Loucy (cell line): ENCODE data around the gene DEXI.

Experiments
- H2AFZ ChIP-seq: fragments of 200-600 bp; sonication (generic); 2 replicates; pipeline ENCODE4 v1.6.0; 2016; ENCODE audit warnings: antibody characterized with exemption, mild to moderate bottlenecking, low read length, moderate library complexity
- H3F3A ChIP-seq: fragments of 200-600 bp; 2 replicates; pipeline ENCODE4 v1.6.0; 2016; ENCODE audit warnings: antibody characterized with exemption, low read depth, mild to moderate bottlenecking
- H3K27me3 ChIP-seq: fragments of 200-600 bp; sonication (generic); 2 replicates; pipeline ENCODE4 v1.6.1; 2014; ENCODE audit warnings: low read length, mild to moderate bottlenecking; ENCODE audit not compliant: insufficient read depth, poor library complexity, severe bottlenecking
- H3K36me3 ChIP-seq: fragments of 200-600 bp; sonication (generic); 2 replicates; pipeline ENCODE4 v1.6.1; 2016; ENCODE audit warnings: low read length; ENCODE audit not compliant: insufficient read depth
- H3K4me1 ChIP-seq: fragments of 200-600 bp; sonication (generic); 2 replicates; pipeline ENCODE4 v1.5.1; 2014; ENCODE audit warnings: low read length, mild to moderate bottlenecking; ENCODE audit not compliant: insufficient read depth, poor library complexity, severe bottlenecking
- H3K4me2 ChIP-seq: fragments of 200-600 bp; sonication (generic); 2 replicates; pipeline ENCODE4 v1.6.0; 2014; ENCODE audit warnings: antibody characterized with exemption, low read length, low read depth, mild to moderate bottlenecking; ENCODE audit not compliant: poor library complexity, severe bottlenecking
- H3K4me3 ChIP-seq: fragments of 200-600 bp; sonication (generic); 2 replicates; pipeline ENCODE4 v1.5.1; 2014; ENCODE audit warnings: low read length, mild to moderate bottlenecking, mixed read lengths; ENCODE audit not compliant: poor library complexity, severe bottlenecking
- H3K79me2 ChIP-seq: fragments of 200-600 bp; sonication (generic); 2 replicates; pipeline ENCODE4 v1.6.1; 2014; ENCODE audit warnings: low read length; ENCODE audit not compliant: insufficient read depth
- H3K9ac ChIP-seq: fragments of 200-600 bp; sonication (generic); 2 replicates; pipeline ENCODE4 v1.6.0; 2014; ENCODE audit warnings: mild to moderate bottlenecking, low read depth, low read length, moderate library complexity; ENCODE audit not compliant: poor library complexity, severe bottlenecking
- H3K9me2 ChIP-seq: fragments of 200-600 bp; sonication (generic); replicated peaks from 2 replicates; pipeline ENCODE4 v1.6.1; 2016; ENCODE audit warnings: low read depth, low read length, mixed read lengths
- H3K9me3 ChIP-seq: fragments of 200-600 bp; sonication (generic); 2 replicates; pipeline ENCODE4 v1.6.1; 2014; ENCODE audit warnings: mild to moderate bottlenecking, antibody characterized with exemption, low read length, low read depth; ENCODE audit not compliant: insufficient read depth
- H4K20me1 ChIP-seq: fragments of 200-600 bp; sonication (generic); 2 replicates; pipeline ENCODE4 v1.6.0; 2014; ENCODE audit warnings: antibody characterized with exemption, low read length, mild to moderate bottlenecking; ENCODE audit not compliant: insufficient read depth, poor library complexity, severe bottlenecking
- CTCF ChIP-seq: fragments of 200-600 bp; sonication (generic); conservative IDR thresholded peaks from 2 replicates; pipeline ENCODE4 v1.5.1; 2014; ENCODE audit warnings: mild to moderate bottlenecking, antibody characterized with exemption, low read length
- EZH2phosphoT487 ChIP-seq: fragments of 200-600 bp; IDR thresholded peaks from 2 replicates; pipeline ENCODE4 v1.6.1; 2018; ENCODE audit warnings: antibody characterized with exemption, mild to moderate bottlenecking, moderate library complexity, borderline replicate concordance

The DEXI gene

GRCh38 chr16:10941127-10941933 lies 938 bp downstream of the DEXI start:
- no peaks in the 10 kb centered on the region for H3K9me2 ChIP-seq
- no peak for TF ChIP-seq CTCF
- TF ChIP-seq EZH2phosphoT487 = no peak
- no peaks in the 10 kb centered on the region for H3K9me3 ChIP-seq
- H3K4me1 ChIP-seq = peaks cover 40% of the 10 kb centered on the region
- H3K4me2 ChIP-seq = peak overlapping the region; percentile 87
- peaks cover 2% of the 10 kb centered on the region; the same call in 1 of the 2 replicates for H3F3A ChIP-seq
- peaks cover 31% of the 10 kb centered on the region; the same call in 1 of the 2 replicates for H3K79me2 ChIP-seq
- H3K27me3 ChIP-seq = no peaks in the 10 kb centered on the region
- H4K20me1 ChIP-seq = peaks cover 11% of the 10 kb centered on the region
- peak overlapping the region; percentile 67 for H3K9ac ChIP-seq
- H2AFZ ChIP-seq = no peak overlapping the region
- no peaks in the 10 kb centered on the region for H3K36me3 ChIP-seq
- H3K4me3 ChIP-seq = peak overlapping the region; percentile 81

- Histone ChIP-seq H4K20me1 (peaks cover 12% of the 10 kb centered on the region), H3K27me3 (no peaks in the 10 kb centered on the region), H3K36me3 (no peaks in the 10 kb centered on the region), H3F3A (peaks cover 2% of the 10 kb centered on the region; the same call in 1 of the 2 replicates), H3K4me1 (peaks cover 40% of the 10 kb centered on the region), H3K9me3 (no peaks in the 10 kb centered on the region), H3K9me2 (no peaks in the 10 kb centered on the region), H3K9ac (peak overlapping the region; percentile 67), H3K79me2 (peaks cover 24% of the 10 kb centered on the region; the same call in 1 of the 2 replicates), H3K4me2 (peak overlapping the region; percentile 87), H2AFZ (no peak overlapping the region), H3K4me3 (peak overlapping the region; percentile 81)
- TF ChIP-seq CTCF (no peak), EZH2phosphoT487 (no peak)
Measured at GRCh38 chr16:10940501-10941079, 1.7 kb downstream of the DEXI start.

GRCh38 chr16:10939649-10940234 lies 2.5 kb downstream of the DEXI start:
- Histone ChIP-seq H3K4me2 (peak overlapping the region; percentile 87), H3K4me1 (peaks cover 38% of the 10 kb centered on the region), H3K9me2 (no peaks in the 10 kb centered on the region), H3K27me3 (no peaks in the 10 kb centered on the region), H3K9me3 (no peaks in the 10 kb centered on the region), H3F3A (peaks cover 2% of the 10 kb centered on the region; the same call in 1 of the 2 replicates), H3K79me2 (peaks cover 15% of the 10 kb centered on the region; the same call in 1 of the 2 replicates), H3K4me3 (peak overlapping the region; percentile 81), H3K9ac (peak overlapping the region; percentile 32), H2AFZ (no peak overlapping the region), H3K36me3 (no peaks in the 10 kb centered on the region), H4K20me1 (peaks cover 11% of the 10 kb centered on the region)
- TF ChIP-seq EZH2phosphoT487 (no peak), CTCF (no peak)
